ENCODE measurements around the gene CC2D1A.

Gene CC2D1A

GRCh38 chr19:13905634-13906520 lies at the start of gene CC2D1A, which contains the start of gene BRME1:
TSS of gene CC2D1A (plus strand) at chr19:13906201. CDS start at chr19:13906442, 241 bp downstream.
TSS of gene BRME1 (minus strand) at chr19:13906117. CDS start at chr19:13904892, 1,225 bp downstream.
- DNase-seq, result peak; percentile 21 to 92 (median 81)

DNA sequence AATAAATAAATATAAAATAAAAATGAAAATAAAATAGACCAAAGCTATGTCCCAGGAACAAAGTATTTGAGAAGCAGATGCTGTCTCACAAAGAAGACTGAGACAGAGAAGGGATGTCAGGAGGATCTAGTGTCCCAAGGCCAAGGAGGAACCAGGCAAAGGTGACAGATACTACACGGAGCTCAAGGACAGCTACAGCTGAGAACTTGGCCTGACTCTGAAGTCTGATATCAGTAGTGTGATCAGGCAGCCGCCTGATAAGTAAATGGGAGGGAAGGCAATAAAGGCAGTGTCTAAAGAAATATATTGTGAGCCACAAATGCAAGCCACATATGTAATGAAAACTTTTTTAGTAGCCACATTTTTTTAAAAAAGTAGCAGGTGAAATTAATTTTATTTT lies 49.5 kb upstream of the CC2D1A start:
- DNase-seq, result no peak

DNA sequence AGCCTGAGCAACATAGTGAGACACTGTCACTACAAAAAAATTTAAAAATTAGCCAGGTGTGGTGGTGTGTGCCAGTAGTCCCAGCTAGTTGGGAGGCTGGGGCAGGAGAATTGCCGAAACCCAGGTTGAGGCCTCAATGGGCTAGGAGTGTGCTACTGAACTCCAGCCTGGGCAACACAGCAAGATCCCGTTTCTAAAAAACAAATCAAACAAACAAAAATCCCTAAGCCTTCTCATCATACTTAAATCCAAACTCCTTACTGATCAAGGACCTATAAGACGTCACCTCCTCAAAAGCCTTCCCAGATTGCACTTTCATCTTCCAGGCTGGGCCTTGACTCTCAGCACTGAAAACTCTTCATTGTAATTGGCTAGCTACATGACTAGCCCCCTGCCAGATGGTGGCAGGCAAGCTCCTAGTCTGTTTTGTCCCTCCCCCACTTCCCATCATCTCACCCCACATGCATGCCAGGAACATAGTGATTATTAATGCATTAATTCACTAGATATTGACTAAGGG lies 46.6 kb upstream of the CC2D1A start:
- no peak for DNase-seq

DNA sequence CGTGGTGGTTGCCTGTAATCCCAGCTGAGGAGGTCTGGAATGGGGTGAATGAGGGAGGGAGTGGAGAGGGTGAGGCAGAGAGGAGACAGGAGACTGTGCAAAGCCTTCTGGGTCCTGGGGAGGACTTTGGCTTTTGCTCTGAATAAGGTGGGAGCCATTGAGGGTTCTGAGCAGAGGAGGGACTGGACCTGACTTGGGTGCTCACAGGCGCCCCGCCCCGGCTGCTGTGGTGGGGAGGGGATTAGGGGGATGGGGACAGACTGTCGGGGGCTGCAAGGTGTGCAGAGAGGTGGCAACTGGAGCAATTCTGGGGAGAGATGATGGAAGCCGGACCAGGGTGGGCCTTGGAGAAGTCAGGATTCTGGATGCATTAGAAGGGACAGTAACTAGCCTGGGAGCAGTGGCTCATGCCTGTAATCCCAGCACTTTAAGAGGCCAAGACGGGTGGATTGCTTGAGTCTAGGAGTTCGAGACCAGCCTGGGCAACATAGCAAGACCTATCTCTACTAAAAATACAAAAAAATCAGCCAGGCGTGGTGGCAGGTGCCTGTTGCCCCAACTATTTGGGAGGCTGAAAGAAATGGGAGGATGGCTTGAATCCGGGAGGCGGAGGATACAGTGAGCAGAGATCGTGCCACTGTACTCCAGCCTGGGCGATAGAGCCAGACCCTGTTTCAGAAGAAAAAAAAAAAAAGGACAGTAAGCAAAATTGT lies 45.2 kb upstream of the CC2D1A start:
- no peak for DNase-seq

DNA sequence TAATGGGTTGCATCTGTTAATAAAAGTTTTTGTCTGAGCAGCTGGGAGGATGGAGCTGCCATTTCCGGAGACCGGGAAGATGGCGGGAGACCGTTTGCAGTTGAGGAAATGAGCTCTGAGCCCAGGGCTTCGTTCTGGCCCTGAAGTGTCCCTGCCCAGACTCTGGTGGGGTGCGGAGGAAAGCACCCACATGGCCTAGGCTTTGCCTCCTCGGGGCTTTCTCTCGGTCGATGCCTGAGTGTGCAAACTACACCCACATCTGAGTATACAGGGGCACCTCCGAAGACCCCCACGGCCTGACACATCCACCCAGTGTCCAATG lies 44.6 kb upstream of the CC2D1A start:
- DNase-seq, result no peak

DNA sequence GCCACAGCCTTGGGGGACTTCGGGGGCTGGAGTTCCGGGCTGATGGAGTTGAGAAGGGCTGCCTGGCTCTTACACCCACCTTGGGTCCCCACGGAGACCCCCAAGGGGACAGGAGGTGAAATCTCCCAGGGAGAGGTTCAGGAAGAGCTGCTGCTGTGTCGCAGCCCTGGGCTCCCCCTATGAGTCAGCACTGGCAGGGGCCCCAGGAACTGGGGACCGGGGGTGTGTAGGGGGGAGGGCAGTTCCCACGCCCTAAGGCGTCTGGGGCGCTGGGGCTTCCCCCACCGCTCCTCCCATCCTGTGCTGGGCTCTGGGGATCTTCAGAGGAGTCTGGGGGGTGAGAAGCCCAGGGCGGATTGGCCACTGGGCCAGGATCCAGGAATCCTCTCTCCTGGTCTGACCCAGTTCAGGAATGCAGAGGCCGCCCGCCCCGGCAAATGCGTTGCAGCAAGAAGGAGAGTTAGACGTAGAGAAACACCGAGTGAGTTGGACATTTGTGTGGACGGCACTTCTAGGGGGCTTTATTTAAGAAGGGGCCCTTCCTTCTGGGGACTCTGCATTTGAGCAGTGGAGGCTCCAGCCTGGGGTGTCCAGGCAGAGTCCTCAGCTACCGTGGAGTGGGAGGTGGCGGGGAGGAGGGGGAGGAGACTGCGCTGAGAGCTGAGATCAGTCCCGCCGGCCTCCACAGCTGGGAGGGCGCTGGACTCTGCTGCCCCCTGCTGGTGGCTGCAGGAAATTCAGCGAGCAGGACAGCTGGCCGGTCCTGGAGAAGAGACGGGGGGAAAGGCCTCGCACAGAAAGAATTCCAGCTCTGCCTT lies 44.1 kb upstream of the CC2D1A start:
- peak in 13 of 14 donors; percentile 54 to 93 (median 83) for DNase-seq

- peak in 1 of 14 donors; percentile 8 for DNase-seq
Observed at GRCh38 chr19:13864046-13864666, 41.8 kb upstream of the CC2D1A start.

DNA sequence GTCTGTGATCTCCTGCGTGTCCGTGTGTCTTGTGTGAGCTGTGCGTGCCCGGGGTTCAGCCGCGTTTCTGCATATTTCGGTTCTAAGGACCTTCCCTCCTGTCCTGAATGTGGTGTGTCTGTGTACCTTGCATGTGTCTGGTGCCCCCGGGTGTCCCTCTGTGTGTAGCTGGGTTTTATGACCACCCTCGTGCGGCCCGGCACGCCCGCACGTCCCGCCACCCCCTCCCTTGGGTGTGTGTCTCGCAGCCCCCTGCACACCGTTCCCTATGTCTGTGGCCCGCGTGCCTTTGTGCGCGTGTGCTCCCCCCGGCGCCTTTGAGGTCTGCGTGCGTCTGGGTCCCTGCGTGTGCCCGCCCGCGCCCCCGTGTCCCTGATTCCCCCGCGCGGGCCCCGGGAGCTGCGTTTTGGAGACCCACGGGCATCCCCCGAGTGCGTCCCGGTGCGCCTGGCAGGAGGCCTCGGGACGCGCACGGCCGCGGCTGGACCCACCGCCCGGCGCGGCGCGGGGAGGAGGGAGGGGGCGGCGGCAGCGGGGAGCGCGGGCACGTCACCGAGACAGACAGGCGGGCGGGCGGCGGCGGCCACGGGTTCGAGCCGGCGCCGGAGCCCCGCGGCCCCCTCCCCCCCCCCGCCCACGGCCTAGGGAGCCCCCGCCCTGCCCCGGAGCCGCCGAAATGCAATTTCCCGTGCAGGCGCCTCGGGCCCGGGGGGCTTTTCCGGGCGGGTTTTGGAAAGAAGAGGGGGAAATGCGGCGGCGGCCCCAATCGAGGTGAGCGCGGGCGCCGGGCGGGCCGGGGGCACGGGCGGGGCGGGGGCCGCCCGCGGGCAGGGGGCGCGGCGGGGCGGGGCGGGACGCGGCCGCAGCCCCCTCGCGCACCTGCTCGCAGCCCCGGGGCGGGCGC lies 41.1 kb upstream of the CC2D1A start:
- DNase-seq, result no peak

GRCh38 chr19:13865571-13866462 lies 40.2 kb upstream of the CC2D1A start:
- DNase-seq, result peak in 2 of 14 donors; percentile 31 to 39

DNA sequence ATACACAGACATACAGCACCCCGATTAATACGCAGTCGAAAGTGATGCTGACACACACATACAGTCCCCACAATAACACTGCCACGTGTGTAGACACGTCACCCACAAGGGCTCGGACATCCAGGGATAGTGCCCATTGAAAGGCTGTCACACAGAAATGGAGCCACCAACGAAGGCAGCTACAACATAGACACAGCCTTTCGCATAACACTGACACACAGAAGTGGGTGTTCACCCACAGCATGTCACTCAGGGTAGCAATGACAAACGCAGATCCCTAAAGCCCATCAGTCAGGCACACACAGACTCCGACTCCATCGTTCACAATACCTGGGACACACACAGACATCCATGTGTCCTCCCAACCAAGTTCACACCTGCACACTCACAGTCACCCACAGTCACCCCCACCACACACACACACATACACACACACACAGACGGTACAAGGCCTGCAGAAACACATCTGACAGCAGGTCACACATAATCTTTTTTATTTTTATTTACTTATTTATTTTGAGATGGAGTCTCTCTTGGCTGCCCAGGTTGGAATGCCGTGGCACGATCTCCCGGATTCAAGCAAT lies 39.4 kb upstream of the CC2D1A start:
- no peak for DNase-seq

- DNase-seq, result no peak
Observed at GRCh38 chr19:13868663-13869062, 37.3 kb upstream of the CC2D1A start.

DNA sequence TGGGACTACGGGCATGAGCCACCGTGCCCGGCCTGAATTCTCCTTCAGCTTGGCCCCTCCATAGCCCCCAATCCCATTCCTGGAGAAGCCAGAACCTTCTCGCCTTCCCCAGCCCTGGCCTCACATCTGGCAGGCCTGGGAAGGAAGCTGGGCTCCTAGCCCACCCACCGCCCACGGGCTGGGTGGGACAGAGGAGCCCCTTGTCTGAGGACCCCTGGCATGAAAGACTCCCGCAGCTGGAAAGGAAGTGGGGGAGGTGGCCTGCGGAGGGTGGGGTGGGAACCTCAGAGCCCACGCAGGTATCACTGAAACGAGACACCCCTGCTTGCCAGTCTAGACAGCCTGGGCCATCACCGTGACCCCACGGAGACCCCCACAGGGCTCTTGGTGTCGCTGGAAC lies 36.7 kb upstream of the CC2D1A start:
- DNase-seq, result no peak

DNA sequence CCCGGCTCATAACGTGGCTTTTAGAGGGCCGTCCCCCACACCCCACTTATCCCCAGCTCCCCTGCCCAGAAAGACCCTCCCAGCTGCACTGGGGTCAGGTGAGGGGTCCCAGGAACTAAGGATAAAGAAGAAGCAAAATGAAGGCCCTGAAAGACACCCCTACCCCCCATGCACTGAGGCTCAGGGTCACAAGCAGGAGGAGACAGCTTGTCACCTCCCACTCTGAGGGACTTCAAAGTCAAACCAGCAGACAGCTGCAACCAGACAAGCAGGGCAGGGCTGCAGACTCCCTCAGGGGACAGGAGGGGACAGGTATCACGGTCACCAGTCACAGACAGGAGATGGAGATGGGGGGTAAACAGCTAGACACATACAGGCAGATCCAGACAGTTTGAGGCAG lies 35.1 kb upstream of the CC2D1A start:
- no peak for DNase-seq

DNA sequence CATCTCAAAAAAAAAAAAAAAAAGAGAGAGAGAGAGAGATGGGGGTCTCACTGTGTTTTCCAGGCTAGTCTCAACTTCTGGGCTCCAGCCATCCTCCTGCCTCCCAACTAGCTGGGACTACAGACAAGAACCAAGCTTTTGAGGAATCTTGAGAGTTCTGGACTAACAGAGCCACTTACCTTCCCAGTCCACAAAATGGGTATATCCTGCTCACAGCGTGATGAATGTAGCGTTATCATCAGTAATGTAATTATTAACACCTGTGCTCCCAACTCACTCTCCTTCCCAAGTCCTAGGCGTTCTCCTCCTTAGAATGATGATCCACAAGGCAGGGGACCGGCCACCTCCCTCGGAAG lies 33.7 kb upstream of the CC2D1A start:
- DNase-seq, result no peak

DNA sequence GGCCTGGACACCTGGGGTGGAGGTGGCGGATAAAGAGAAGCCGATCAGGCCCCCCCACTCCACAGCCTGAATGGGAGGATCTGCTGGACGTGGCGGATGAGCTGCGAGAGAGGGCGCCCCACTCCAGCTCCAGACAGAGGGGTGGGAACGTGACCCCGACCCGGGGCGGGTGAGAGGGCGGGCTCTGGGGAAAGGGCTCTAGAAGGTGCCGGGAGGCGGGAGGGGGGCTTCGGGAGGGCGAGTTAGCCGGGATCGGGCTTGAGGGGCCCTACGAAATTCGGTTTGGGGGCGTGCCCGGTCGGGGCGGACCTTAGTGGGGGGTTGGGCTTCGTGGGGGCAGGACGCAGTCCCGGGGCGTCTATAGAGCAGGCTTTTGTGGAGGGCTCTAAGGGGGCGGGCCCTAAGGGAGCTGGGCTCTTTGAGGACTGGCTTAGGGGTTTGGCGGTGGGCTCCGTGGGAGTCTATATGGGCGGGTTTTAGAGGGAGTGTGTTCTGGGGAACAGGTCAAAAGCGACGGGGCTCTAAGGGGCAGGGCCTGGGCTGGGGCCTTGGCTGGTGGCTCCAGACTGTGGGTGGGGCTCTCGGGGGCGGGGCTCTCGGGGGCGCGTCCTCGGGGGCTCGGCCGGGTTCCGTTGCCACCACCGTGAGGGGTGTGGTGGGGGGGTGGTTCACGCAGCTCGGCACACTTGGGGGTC lies 33.2 kb upstream of the CC2D1A start:
- DNase-seq, result peak in 2 of 14 donors; percentile 6 to 20

- DNase-seq, result no peak
Observed at GRCh38 chr19:13873834-13874515, 32.0 kb upstream of the CC2D1A start.

- DNase-seq, result no peak
Observed at GRCh38 chr19:13875824-13876223, 30.2 kb upstream of the CC2D1A start.

- no peak for DNase-seq
Observed at GRCh38 chr19:13876834-13877233, 29.2 kb upstream of the CC2D1A start, which contains the start of gene NANOS3. TSS of gene NANOS3 (plus strand) at chr19:13877134. CDS start at chr19:13877249, 115 bp downstream.

Measured in C1 segment of cervical spinal cord (tissue), 14 donors.